ENCODE results near the gene AWAT2.

The AWAT2 gene

DNA sequence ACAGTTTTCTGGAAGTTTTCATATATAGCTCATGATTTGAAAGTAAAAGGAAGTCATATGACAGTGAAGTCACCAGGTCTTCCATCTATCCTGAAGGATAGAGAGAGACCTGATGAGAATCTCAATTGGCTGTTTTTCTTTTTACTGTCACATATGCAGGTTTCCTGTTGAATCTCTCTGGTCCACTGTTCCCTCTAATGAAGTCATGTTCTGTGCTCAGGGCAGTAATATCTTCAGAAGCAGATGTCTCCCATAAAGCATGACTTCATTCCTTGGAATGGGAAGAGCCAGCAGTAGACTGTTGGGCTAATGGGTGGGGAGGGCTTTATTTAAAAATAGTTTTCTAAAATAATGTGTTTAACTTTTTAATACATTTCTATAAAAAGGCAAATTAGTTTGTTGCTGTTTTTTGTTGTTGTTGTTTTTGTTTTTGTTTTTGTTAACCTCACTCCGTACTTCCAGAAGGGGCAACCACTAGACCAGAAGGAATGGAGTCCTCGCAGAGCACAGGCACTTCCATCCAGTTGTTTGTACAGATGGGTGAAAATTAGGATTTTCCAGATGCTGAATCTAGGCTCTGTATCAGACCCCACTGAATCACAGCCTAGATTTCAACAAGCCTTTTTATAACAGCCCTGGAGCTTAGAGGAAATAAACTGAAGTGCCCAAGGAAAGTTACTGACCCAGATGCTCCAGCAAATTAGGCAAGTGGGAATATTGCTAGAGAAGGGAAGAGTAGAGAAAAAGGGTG is 54.2 kb downstream of the AWAT2 start:
- no peak for DNase-seq

DNA sequence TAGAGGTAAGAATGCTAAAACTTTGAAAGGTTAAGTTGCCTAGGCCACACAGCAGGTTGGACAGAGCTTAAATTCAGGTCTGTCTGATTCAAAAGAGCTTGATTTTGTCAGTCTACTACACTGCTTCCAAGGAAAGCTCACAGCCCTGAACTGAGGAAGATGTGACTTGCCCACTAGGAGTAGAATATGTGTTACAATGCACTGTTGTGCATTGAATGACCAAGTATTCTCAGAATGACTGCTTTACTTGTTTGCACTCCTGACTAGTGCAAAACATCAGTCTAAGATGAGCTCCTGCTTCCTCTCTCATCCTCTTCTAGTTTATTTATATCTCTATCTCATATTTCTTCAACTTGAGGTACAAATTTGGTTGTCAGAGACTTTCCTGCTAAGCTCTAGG is 56.2 kb downstream of the AWAT2 start:
- no peak for DNase-seq

DNA sequence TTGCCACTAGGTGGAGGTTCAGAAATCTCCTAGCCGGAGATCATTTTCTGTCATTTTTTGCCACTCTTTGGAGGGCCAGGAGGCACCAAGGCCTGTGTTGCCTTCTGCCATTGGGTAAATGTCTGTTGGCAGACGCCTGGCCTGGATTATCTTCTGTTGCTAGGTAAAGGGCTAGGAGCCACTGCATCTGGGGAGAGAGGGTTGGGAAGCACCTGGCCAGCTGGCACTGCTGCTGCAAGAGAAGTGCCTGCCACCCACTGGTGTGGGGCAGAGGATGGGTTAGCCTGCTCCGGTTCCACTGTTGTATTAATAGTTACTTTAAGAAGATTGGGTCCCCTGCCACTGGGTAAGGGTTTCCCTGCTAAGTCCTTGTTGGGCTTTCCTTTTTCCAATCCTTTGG is 58.1 kb downstream of the AWAT2 start:
- DNase-seq: no peak
